ENCODE results near the gene FOLH1.
"Not testable (repeated sequence)": the region's sequence is repeated elsewhere in the genome, so short reads cannot be mapped to it uniquely, and the experiment has no call there.

Gene FOLH1

GRCh38 chr11:49225255-49225785 is 16.9 kb upstream of the FOLH1 start:
- not testable (repeated sequence) for H3K27ac ChIP-seq (ENCODE audit: low read depth, low read length); H3K36me3 ChIP-seq (ENCODE audit: insufficient read depth, low read length); H3K4me1 ChIP-seq (ENCODE audit: insufficient read depth, low read length); H3K27me3 ChIP-seq (ENCODE audit: insufficient read depth, low read length); H3K4me3 ChIP-seq (ENCODE audit: low read length); H3K9ac ChIP-seq (ENCODE audit: low read depth, low read length)
- 0 out of 2 replicates have a peak, but pooled peaks cover 20% of the 10 kb centered on the region for H3K9me3 ChIP-seq (ENCODE audit: insufficient read depth, low read depth, low read length)
- 71% methylated on average over 8 of the region's 8 CpGs for WGBS

- 90% methylated on average over 2 of the region's 5 CpGs for WGBS
- no peak overlapping the region for H3K4me3 ChIP-seq (ENCODE audit: low read length)
These were observed 12.7 kb upstream of the FOLH1 start for GRCh38 chr11:49221112-49221511.

GRCh38 chr11:49213026-49213560 is 4.7 kb upstream of the FOLH1 start:
- Histone ChIP-seq H3K27me3 (ENCODE audit: insufficient read depth, low read length) (peaks cover 4% of the 10 kb centered on the region), H3K9me3 (ENCODE audit: insufficient read depth, low read depth, low read length) (peaks cover 42% of the 10 kb centered on the region), H3K27ac (ENCODE audit: low read depth, low read length) (no peak overlapping the region), H3K36me3 (ENCODE audit: insufficient read depth, low read length) (no peaks in the 10 kb centered on the region), H3K4me1 (ENCODE audit: insufficient read depth, low read length) (no peaks in the 10 kb centered on the region), H3K4me3 (ENCODE audit: low read length) (no peak overlapping the region), H3K9ac (ENCODE audit: low read depth, low read length) (no peak overlapping the region)
- WGBS = 50% methylated on average over 2 of the region's 2 CpGs

More at GRCh38 chr11:49221112-49221511, 12.7 kb upstream of the FOLH1 start:
- Histone ChIP-seq H3K4me1 (ENCODE audit: insufficient read depth, low read length) (no peaks in the 10 kb centered on the region), H3K27ac (ENCODE audit: low read depth, low read length) (no peak overlapping the region), H3K9ac (ENCODE audit: low read depth, low read length) (no peak overlapping the region), H3K27me3 (ENCODE audit: insufficient read depth, low read length) (no peaks in the 10 kb centered on the region), H3K36me3 (ENCODE audit: insufficient read depth, low read length) (no peaks in the 10 kb centered on the region), H3K9me3 (ENCODE audit: insufficient read depth, low read depth, low read length) (peaks cover 34% of the 10 kb centered on the region)

- not testable (repeated sequence) for H3K4me1 ChIP-seq (ENCODE audit: insufficient read depth, low read length); H3K9ac ChIP-seq (ENCODE audit: low read depth, low read length); H3K27ac ChIP-seq (ENCODE audit: low read depth, low read length); H3K4me3 ChIP-seq (ENCODE audit: low read length); H3K27me3 ChIP-seq (ENCODE audit: insufficient read depth, low read length); H3K36me3 ChIP-seq (ENCODE audit: insufficient read depth, low read length)
- 82% methylated on average over 5 of the region's 6 CpGs for WGBS
- H3K9me3 ChIP-seq (ENCODE audit: insufficient read depth, low read depth, low read length) = peaks cover 38% of the 10 kb centered on the region
These were observed 1.4 kb downstream of the FOLH1 start for GRCh38 chr11:49206999-49207398.

- peaks cover 46% of the 10 kb centered on the region for H3K9me3 ChIP-seq (ENCODE audit: insufficient read depth, low read depth, low read length)
- 91% methylated on average over 3 of the region's 4 CpGs for WGBS
- H3K27ac ChIP-seq (ENCODE audit: low read depth, low read length) = no peak overlapping the region
- no peak overlapping the region for H3K4me3 ChIP-seq (ENCODE audit: low read length)
- no peaks in the 10 kb centered on the region for H3K4me1 ChIP-seq (ENCODE audit: insufficient read depth, low read length)
- H3K27me3 ChIP-seq (ENCODE audit: insufficient read depth, low read length) = no peaks in the 10 kb centered on the region
- H3K36me3 ChIP-seq (ENCODE audit: insufficient read depth, low read length) = no peaks in the 10 kb centered on the region
- no peak overlapping the region for H3K9ac ChIP-seq (ENCODE audit: low read depth, low read length)
These were observed 6.0 kb downstream of the FOLH1 start for GRCh38 chr11:49202287-49202976.

- not testable (repeated sequence) for H3K9ac ChIP-seq (ENCODE audit: low read depth, low read length); H3K27ac ChIP-seq (ENCODE audit: low read depth, low read length); H3K4me1 ChIP-seq (ENCODE audit: insufficient read depth, low read length); H3K36me3 ChIP-seq (ENCODE audit: insufficient read depth, low read length); H3K4me3 ChIP-seq (ENCODE audit: low read length); H3K27me3 ChIP-seq (ENCODE audit: insufficient read depth, low read length)
- no CpG with 5 or more reads among the region's 1 CpG for WGBS
- H3K9me3 ChIP-seq (ENCODE audit: insufficient read depth, low read depth, low read length) = peaks cover 34% of the 10 kb centered on the region
These were observed 11.6 kb downstream of the FOLH1 start for GRCh38 chr11:49196775-49197174.

- 93% methylated on average over 4 of the region's 6 CpGs for WGBS
These were observed 12.4 kb downstream of the FOLH1 start for GRCh38 chr11:49196002-49196401.

GRCh38 chr11:49190287-49190686 is 18.1 kb downstream of the FOLH1 start:
- not testable (repeated sequence) for H3K27me3 ChIP-seq (ENCODE audit: insufficient read depth, low read length); H3K4me3 ChIP-seq (ENCODE audit: low read length); H3K4me1 ChIP-seq (ENCODE audit: insufficient read depth, low read length); H3K27ac ChIP-seq (ENCODE audit: low read depth, low read length); H3K9ac ChIP-seq (ENCODE audit: low read depth, low read length); H3K36me3 ChIP-seq (ENCODE audit: insufficient read depth, low read length)
- peaks cover 44% of the 10 kb centered on the region for H3K9me3 ChIP-seq (ENCODE audit: insufficient read depth, low read depth, low read length)
- WGBS = 67% methylated on average over 1 of the region's 2 CpGs

More at GRCh38 chr11:49196002-49196401, 12.4 kb downstream of the FOLH1 start:
- H3K4me1 ChIP-seq (ENCODE audit: insufficient read depth, low read length); H3K9ac ChIP-seq (ENCODE audit: low read depth, low read length); H3K4me3 ChIP-seq (ENCODE audit: low read length); H3K36me3 ChIP-seq (ENCODE audit: insufficient read depth, low read length); H3K27me3 ChIP-seq (ENCODE audit: insufficient read depth, low read length); H3K27ac ChIP-seq (ENCODE audit: low read depth, low read length): not testable (repeated sequence)
- peaks cover 38% of the 10 kb centered on the region for H3K9me3 ChIP-seq (ENCODE audit: insufficient read depth, low read depth, low read length)

GRCh38 chr11:49186225-49186624 is 22.2 kb downstream of the FOLH1 start:
- H3K27ac ChIP-seq (ENCODE audit: low read depth, low read length); H3K36me3 ChIP-seq (ENCODE audit: insufficient read depth, low read length); H3K9ac ChIP-seq (ENCODE audit: low read depth, low read length); H3K27me3 ChIP-seq (ENCODE audit: insufficient read depth, low read length); H3K4me1 ChIP-seq (ENCODE audit: insufficient read depth, low read length); H3K4me3 ChIP-seq (ENCODE audit: low read length): not testable (repeated sequence)
- peaks cover 56% of the 10 kb centered on the region for H3K9me3 ChIP-seq (ENCODE audit: insufficient read depth, low read depth, low read length)
- no CpG with 5 or more reads among the region's 2 CpGs for WGBS

GRCh38 chr11:49185597-49185996 is 22.8 kb downstream of the FOLH1 start:
- H3K4me1 ChIP-seq (ENCODE audit: insufficient read depth, low read length); H3K27ac ChIP-seq (ENCODE audit: low read depth, low read length); H3K36me3 ChIP-seq (ENCODE audit: insufficient read depth, low read length); H3K9ac ChIP-seq (ENCODE audit: low read depth, low read length); H3K27me3 ChIP-seq (ENCODE audit: insufficient read depth, low read length); H3K4me3 ChIP-seq (ENCODE audit: low read length): not testable (repeated sequence)
- H3K9me3 ChIP-seq (ENCODE audit: insufficient read depth, low read depth, low read length) = peaks cover 54% of the 10 kb centered on the region
- WGBS = 63% methylated on average over 3 of the region's 3 CpGs

- H3K9ac ChIP-seq (ENCODE audit: low read depth, low read length); H3K36me3 ChIP-seq (ENCODE audit: insufficient read depth, low read length); H3K27ac ChIP-seq (ENCODE audit: low read depth, low read length); H3K4me1 ChIP-seq (ENCODE audit: insufficient read depth, low read length); H3K4me3 ChIP-seq (ENCODE audit: low read length); H3K27me3 ChIP-seq (ENCODE audit: insufficient read depth, low read length): not testable (repeated sequence)
- H3K9me3 ChIP-seq (ENCODE audit: insufficient read depth, low read depth, low read length) = peaks cover 59% of the 10 kb centered on the region
These were observed 23.6 kb downstream of the FOLH1 start for GRCh38 chr11:49184756-49185155.

Measured in HUES64 (cell line).